Brain microvascular endothelial cell (primary cell): ENCODE results near the gene DISC1.

ENCODE experiments used
- DNase-seq: peaks from one replicate; pipeline ENCODE4 v3.0.0-alpha.2; 2020
- H3K27ac ChIP-seq: fragments of 250-450 bp; sonication (Bioruptor Pico); 2 replicates; pipeline ENCODE4 v1.5.1; 2020; ENCODE audit warnings: mild to moderate bottlenecking, moderate library complexity
- H3K27me3 ChIP-seq: fragments of 250-450 bp; sonication (Bioruptor Pico); replicated peaks from 2 replicates; pipeline ENCODE4 v1.5.1; 2020; ENCODE audit warnings: mild to moderate bottlenecking
- H3K36me3 ChIP-seq: fragments of 250-450 bp; sonication (Bioruptor Pico); replicated peaks from 2 replicates; pipeline ENCODE4 v1.5.1; 2020; ENCODE audit warnings: mild to moderate bottlenecking
- H3K4me3 ChIP-seq: 2 replicates; pipeline ENCODE4 v1.5.1; 2011; ENCODE audit warnings: low read depth, mild to moderate bottlenecking, control low read depth, low read length, moderate library complexity
- in situ Hi-C: cut with HindIII; loops from 2 replicates; pipeline ENCODE4 v1.10.0; 2017; ENCODE audit warnings: low sequenced_read_pairs, low pct_ligation_motif_present
- TF ChIP-seq, protein P1 (sequence below): IDR thresholded peaks from 2 replicates; pipeline ENCODE4 v1.5.1; 2011; ENCODE audit warnings: low read depth, mild to moderate bottlenecking, moderate library complexity, low read length, control low read depth, inconsistent platforms; ENCODE audit errors: missing control alignments

Gene DISC1

DNA sequence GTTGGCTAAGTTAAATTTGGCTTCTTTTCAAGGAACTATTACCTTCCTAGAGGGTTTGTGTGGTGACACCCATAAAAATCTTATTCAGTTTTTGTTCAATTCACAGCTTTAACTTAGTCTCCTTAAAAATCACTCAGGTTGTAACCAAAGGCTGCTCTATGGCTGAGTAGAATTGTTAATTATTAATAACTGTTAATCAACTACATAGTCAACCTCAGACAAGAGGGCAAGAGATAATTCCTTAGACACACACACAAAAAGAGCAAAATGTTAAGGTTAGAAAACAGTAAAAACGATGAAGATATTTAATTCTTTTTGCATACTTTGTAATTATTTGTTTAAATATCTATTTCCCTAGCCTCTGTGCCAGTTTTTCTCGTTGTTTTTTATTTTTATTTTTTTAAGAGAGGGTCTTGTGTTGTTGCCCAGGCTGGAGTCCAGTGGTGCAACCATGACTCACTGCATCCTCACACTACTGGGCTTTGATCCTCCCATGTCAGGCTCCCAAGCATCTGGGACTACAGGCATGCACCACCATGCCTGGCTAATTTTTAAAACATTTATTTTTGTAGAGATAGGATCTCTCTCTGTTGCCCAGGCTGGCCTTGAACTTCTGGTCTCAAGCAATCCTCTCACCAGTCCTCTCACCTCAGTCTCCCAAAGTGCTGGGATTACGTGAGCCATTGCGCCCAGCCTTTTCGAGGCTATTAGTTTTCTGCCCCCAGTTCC, 215.2 kb downstream of the DISC1 start:
- in situ Hi-C loops, result no loop called here
- DNase-seq, result peak; percentile 18
- Histone ChIP-seq H3K27me3 (no peaks in the 10 kb centered on the region), H3K4me3 (no peak overlapping the region), H3K36me3 (no peaks in the 10 kb centered on the region), H3K27ac (no peak overlapping the region)
- TF ChIP-seq, protein P1, sequence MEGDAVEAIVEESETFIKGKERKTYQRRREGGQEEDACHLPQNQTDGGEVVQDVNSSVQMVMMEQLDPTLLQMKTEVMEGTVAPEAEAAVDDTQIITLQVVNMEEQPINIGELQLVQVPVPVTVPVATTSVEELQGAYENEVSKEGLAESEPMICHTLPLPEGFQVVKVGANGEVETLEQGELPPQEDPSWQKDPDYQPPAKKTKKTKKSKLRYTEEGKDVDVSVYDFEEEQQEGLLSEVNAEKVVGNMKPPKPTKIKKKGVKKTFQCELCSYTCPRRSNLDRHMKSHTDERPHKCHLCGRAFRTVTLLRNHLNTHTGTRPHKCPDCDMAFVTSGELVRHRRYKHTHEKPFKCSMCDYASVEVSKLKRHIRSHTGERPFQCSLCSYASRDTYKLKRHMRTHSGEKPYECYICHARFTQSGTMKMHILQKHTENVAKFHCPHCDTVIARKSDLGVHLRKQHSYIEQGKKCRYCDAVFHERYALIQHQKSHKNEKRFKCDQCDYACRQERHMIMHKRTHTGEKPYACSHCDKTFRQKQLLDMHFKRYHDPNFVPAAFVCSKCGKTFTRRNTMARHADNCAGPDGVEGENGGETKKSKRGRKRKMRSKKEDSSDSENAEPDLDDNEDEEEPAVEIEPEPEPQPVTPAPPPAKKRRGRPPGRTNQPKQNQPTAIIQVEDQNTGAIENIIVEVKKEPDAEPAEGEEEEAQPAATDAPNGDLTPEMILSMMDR, result no peak

DNA sequence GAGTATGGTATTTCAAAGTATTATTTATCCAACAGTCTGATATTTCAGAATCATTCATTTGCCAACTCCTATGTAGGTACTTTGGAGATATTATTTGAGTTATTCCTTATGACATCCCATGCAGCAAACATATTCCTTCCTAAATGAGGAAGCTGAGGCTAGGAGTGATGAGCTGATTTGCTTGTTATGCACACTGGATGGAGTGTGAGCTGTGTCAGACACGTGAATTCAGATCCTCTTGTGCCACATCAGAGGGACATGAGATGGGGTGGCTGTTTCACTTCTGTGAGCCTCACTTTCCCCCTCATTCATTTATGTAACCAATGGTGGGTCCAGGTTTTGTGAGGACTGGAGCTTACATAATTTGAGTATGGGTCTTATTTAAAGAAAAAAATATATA, 215.9 kb downstream of the DISC1 start:
- TF ChIP-seq, protein P1, result no peak
- H3K4me3 ChIP-seq, result no peak overlapping the region
- H3K27me3 ChIP-seq, result no peaks in the 10 kb centered on the region
- H3K27ac ChIP-seq, result no peak overlapping the region
- H3K36me3 ChIP-seq, result no peaks in the 10 kb centered on the region
- in situ Hi-C loops, result no loop called here
- no peak for DNase-seq

DNA sequence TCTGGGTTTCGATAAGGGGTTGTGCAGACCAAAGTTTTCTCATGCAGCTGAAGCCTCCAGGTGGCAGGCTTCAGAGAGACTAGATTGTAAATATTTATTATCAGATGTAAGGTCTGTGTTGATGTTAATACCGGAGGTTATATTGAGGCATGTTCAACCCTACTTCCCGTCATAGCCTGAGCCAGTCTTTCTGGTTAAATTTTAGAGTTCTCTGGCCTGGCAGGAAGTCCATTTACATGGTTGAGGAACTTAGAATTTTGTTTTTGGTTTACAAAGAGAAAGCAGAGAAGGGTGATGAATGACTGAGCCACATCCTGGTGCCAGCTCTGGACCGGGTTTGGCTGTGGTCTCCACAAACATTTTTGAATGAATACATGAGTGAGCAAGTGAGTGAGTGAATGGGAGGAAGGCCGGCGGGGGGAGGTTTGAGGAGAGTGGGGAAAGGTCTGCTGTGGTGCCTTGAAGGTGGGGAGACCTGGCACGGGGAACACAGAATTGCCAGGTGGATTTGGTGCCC, 218.5 kb downstream of the DISC1 start:
- H3K36me3 ChIP-seq, result no peaks in the 10 kb centered on the region
- no peak for DNase-seq
- H3K4me3 ChIP-seq, result no peak overlapping the region
- no peak overlapping the region for H3K27ac ChIP-seq
- TF ChIP-seq, protein P1, result peak; percentile 39
- in situ Hi-C loops, result no loop called here
- no peaks in the 10 kb centered on the region for H3K27me3 ChIP-seq

DNA sequence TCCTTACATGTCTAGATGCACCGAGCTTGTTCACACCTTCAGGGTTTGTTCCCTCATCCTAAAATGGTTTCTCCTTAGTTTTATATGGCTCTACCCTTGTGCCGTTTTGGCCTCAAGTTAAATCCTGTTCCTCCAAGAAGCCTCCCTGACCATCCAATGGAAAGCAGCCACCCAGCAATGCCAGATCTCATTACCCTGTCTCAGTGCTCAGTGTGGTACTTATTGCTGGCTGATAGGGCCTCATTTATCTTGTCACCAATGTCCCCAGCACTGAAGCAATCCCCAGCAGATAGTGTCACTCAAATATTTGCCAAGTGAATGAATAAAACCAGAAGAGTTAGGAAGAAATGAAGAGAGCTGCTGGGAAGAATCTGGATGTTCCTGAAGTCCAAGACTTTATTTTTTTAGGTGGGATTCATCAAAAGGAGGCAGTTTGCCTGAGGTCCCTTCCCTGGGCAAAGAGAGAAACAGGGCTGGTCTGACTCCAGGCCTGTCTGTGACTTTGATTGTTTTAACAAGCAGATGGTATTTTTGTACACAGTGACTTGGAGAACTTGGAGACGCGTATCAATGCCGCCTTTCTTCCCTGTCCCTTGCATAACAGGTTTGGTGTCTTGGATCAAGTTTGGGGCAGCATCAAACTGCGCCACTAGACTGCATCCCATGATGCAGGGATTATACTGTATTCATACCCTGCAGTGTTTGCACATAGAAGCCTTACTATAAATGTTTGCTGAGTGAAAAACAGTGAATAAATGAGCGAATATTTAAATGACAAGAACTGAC, 221.2 kb downstream of the DISC1 start:
- in situ Hi-C loops, result no loop called here
- Histone ChIP-seq H3K27ac (no peak overlapping the region), H3K27me3 (no peaks in the 10 kb centered on the region), H3K36me3 (no peaks in the 10 kb centered on the region), H3K4me3 (no peak overlapping the region)
- DNase-seq, result no peak
- TF ChIP-seq, protein P1, result no peak

- in situ Hi-C loops, result no loop called here
- H3K36me3 ChIP-seq, result no peaks in the 10 kb centered on the region
- no peak for DNase-seq
Observed at GRCh38 chr1:231849981-231850380, 223.4 kb downstream of the DISC1 start.

More at GRCh38 chr1:231849981-231850380, 223.4 kb downstream of the DISC1 start:
- Histone ChIP-seq H3K27ac (no peak overlapping the region), H3K27me3 (no peaks in the 10 kb centered on the region), H3K4me3 (no peak overlapping the region)
- TF ChIP-seq, protein P1, result no peak
